HepG2 (cell line): ENCODE measurements around the gene ZNFX1. TPM values are rescaled to one million over a fixed set of nuclear protein-coding genes. Genes with fewer than 3 reads are reported as not detected.

Source experiments
- AGO1 ChIP-seq: fragments of 200-400 bp; formaldehyde crosslinking; IDR thresholded peaks from 2 replicates; pipeline ENCODE4 v1.6.1; 2017; ENCODE audit warnings: mild to moderate bottlenecking, low read depth, low read length, moderate library complexity; ENCODE audit not compliant: poor library complexity, severe bottlenecking
- ASH2L ChIP-seq: fragments of 300-600, 200-600 bp; sonication (generic); IDR thresholded peaks from 2 replicates; pipeline ENCODE4 v1.7.0; 2017; ENCODE audit warnings: low read depth, mild to moderate bottlenecking, moderate library complexity, mixed read lengths, low read length; ENCODE audit not compliant: insufficient read length
- DNMT1 ChIP-seq: sonication (generic); formaldehyde crosslinking; IDR thresholded peaks from 2 replicates; pipeline ENCODE4 v1.5.1; 2020; ENCODE audit warnings: mild to moderate bottlenecking, missing genetic modification reagents
- GFI1 ChIP-seq: sonication (generic); formaldehyde crosslinking; IDR thresholded peaks from 2 replicates; pipeline ENCODE4 v1.5.0; 2020; ENCODE audit warnings: missing genetic modification reagents, mild to moderate bottlenecking, borderline replicate concordance
- HNF1A ChIP-seq, 2 experiments: sonication (generic) in 1 of 2; formaldehyde crosslinking in 1 of 2; IDR thresholded peaks; 2 replicates each; pipeline versions ENCODE4 v1.4.0 to v1.6.1; 2016 to 2020; ENCODE audit warnings: borderline replicate concordance in 1 of 2, low read depth in 1 of 2, mild to moderate bottlenecking in 1 of 2, missing genetic modification reagents in 1 of 2
- REST ChIP-seq, 2 experiments: IDR thresholded peaks; 2 replicates each; pipeline ENCODE4 v1.6.1; 2011 to 2012; ENCODE audit warnings: low read length in 2 of 2, borderline replicate concordance in 1 of 2, low read depth in 1 of 2, mild to moderate bottlenecking in 1 of 2, moderate library complexity in 1 of 2
- SNRNP70 ChIP-seq: fragments of 200-400 bp; formaldehyde crosslinking; IDR thresholded peaks from 2 replicates; pipeline ENCODE4 v1.6.1; 2017; ENCODE audit warnings: mild to moderate bottlenecking, low read depth, low read length, moderate library complexity
- SRSF4 ChIP-seq: fragments of 200-400 bp; formaldehyde crosslinking; IDR thresholded peaks from one replicate; pipeline ENCODE4 v1.6.1; 2018; ENCODE audit warnings: mild to moderate bottlenecking, low read depth, low read length, moderate library complexity; ENCODE audit not compliant: poor library complexity, severe bottlenecking
- TRIM24 ChIP-seq: sonication (generic); formaldehyde crosslinking; IDR thresholded peaks from 2 replicates; pipeline ENCODE4 v1.8.0; 2022; ENCODE audit warnings: mild to moderate bottlenecking, missing genetic modification reagents
- ZMAT3 ChIP-seq: sonication (generic); formaldehyde crosslinking; conservative IDR thresholded peaks from 2 replicates; pipeline ENCODE4 v1.7.0; 2021; ENCODE audit warnings: missing genetic modification reagents
- ZNF616 ChIP-seq: sonication (generic); formaldehyde crosslinking; IDR thresholded peaks from 2 replicates; pipeline ENCODE4 v1.5.0; 2020; ENCODE audit warnings: low read depth, mild to moderate bottlenecking, missing genetic modification reagents
- ZSCAN31 ChIP-seq: sonication (generic); formaldehyde crosslinking; IDR thresholded peaks from 2 replicates; pipeline ENCODE4 v1.5.0; 2020; ENCODE audit warnings: low read depth, mild to moderate bottlenecking, missing genetic modification reagents
- polyA plus RNA-seq, 8 experiments: library from polyadenylated mRNA; depleted of rRNA in 3 of 8; stranded (reverse) in 7 of 8; unstranded in 1 of 8; fragments of >200 nt; fragmentation: Illumina TruSeq in 4 of 8; extraction: Trizol in 4 of 8; gene quantifications; 2 replicates each; pipeline versions ENCODE4 v1.2.1 to v1.2.3, GENCODE V29; 2011 to 2016; ENCODE audit warnings: low read depth in 4 of 8, missing spikeins in 1 of 8, mixed read lengths in 1 of 8; ENCODE audit not compliant: insufficient read depth in 1 of 8
- total RNA-seq, 5 experiments: library from RNA; depleted of rRNA; stranded (reverse); fragments of >200 nt; fragmentation: Illumina TruSeq; extraction: Trizol; gene quantifications; 2 replicates each; pipeline ENCODE4 v1.2.3, GENCODE V29; 2016; ENCODE audit warnings: low read depth in 1 of 5
- TF ChIP-seq, protein P1 (sequence below): sonication (generic); formaldehyde crosslinking; IDR thresholded peaks from 2 replicates; pipeline ENCODE4 v1.5.0; 2020; ENCODE audit warnings: missing genetic modification reagents, mild to moderate bottlenecking, borderline replicate concordance
- TF ChIP-seq, protein P2 (sequence below): sonication (generic); formaldehyde crosslinking; IDR thresholded peaks from 2 replicates; pipeline ENCODE4 v1.9.0; 2021; ENCODE audit warnings: missing genetic modification reagents, mild to moderate bottlenecking, borderline replicate concordance

ZNFX1 gene
- total and polyA plus RNA-seq, 2 of the 13 experiments (the other 11 are each of a cell fraction or from before 2014, with no cell fraction given), result 2.9 to 11.1 TPM

DNA sequence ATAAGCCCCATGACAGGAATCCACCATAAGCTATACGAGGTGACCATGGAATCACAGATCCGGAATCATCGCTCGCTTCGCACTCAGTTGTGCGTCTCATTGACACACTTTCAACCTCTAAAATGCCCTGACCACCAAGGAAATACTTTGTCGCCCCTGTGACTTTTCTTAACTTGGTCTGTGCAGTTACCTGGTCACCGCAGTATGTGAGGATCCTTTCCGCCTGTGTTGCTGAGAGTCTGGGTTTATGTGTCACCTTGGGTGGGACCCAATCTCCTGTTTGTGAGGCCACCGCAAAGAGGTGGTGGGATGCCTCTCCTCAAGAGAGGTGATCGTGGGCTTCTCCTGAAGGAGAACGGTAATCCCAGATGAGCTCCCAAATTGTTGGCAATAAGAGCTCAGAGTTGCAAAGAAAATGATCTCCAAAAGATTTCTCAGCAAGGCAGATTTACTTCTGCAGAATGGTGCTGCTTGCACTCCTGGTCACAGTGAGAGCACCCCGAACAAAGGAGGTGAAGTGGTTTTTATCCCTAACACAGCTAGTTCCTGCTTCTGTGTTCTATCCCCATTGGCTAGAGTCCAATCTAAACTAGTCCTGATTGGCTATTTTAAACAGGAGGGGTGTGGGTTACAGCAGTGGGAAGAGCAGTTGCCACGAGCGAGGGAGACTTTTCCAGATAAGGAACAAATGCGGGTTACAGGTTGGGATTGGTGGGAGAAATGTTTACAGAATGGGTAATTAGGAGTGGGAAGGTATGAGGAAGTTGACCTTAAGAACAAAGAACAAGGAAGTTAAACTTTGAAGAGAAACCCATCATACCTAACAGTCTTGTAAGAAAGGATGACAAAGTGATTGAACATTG lies 9.1 kb upstream of the ZNFX1 start (continued):
- TF ChIP-seq ZMAT3 (CRISPR knock-in tag) (no peak), AGO1 (no peak), REST (IDR thresholded peaks at IDR 0.05; ENCODE audit: borderline replicate concordance in 1 of 2, low read depth in 1 of 2, low read length in 2 of 2) (no peak), ASH2L (no peak), TRIM24 (CRISPR knock-in tag) (no peak), HNF1A (IDR thresholded peaks at IDR 0.05; ENCODE audit: low read depth) (no peak), HNF1A (CRISPR knock-in tag; IDR thresholded peaks at IDR 0.05; ENCODE audit: borderline replicate concordance) (no peak), SNRNP70 (no peak), ZNF616 (CRISPR knock-in tag) (no peak), DNMT1 (CRISPR knock-in tag) (no peak), GFI1 (no peak), SRSF4 (no peak), ZSCAN31 (no peak)
- TF ChIP-seq, protein P1, sequence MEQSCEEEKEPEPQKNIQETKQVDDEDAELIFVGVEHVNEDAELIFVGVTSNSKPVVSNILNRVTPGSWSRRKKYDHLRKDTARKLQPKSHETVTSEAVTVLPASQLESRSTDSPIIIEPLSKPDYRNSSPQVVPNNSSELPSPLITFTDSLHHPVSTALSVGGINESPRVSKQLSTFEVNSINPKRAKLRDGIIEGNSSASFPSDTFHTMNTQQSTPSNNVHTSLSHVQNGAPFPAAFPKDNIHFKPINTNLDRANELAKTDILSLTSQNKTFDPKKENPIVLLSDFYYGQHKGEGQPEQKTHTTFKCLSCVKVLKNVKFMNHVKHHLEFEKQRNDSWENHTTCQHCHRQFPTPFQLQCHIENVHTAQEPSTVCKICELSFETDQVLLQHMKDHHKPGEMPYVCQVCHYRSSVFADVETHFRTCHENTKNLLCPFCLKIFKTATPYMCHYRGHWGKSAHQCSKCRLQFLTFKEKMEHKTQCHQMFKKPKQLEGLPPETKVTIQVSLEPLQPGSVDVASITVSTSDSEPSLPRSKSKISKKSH (CRISPR knock-in tag), result no peak
- TF ChIP-seq, protein P2, sequence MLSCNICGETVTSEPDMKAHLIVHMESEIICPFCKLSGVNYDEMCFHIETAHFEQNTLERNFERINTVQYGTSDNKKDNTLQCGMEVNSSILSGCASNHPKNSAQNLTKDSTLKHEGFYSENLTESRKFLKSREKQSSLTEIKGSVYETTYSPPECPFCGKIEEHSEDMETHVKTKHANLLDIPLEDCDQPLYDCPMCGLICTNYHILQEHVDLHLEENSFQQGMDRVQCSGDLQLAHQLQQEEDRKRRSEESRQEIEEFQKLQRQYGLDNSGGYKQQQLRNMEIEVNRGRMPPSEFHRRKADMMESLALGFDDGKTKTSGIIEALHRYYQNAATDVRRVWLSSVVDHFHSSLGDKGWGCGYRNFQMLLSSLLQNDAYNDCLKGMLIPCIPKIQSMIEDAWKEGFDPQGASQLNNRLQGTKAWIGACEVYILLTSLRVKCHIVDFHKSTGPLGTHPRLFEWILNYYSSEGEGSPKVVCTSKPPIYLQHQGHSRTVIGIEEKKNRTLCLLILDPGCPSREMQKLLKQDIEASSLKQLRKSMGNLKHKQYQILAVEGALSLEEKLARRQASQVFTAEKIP (CRISPR knock-in tag), result no peak
